SK-N-SH treated with all-trans-retinoic acid at 6 μM for 48 hours (cell line): ENCODE results near the gene C5orf34.

Source experiments
- CREB5 ChIP-seq: fragments of 250-450 bp; sonication (Bioruptor Pico); IDR thresholded peaks from 2 replicates; pipeline ENCODE4 v1.5.1; 2020; ENCODE audit warnings: low read depth, mild to moderate bottlenecking, moderate library complexity
- ZFP30 ChIP-seq: fragments of 450-650 bp; formaldehyde crosslinking; IDR thresholded peaks from 2 replicates; pipeline ENCODE4 v1.5.0; 2022; ENCODE audit warnings: mild to moderate bottlenecking, moderate library complexity

- TF ChIP-seq ZFP30 (CRISPR knock-in tag), result no peak
- TF ChIP-seq CREB5 (CRISPR knock-in tag), result no peak
Measured at GRCh38 chr5:43540746-43541145, 25.8 kb upstream of the C5orf34 start.
